Vagina (tissue), 2 donors: Measurements from ENCODE around the gene AGFG1. TPM values are rescaled to one million over a fixed set of nuclear protein-coding genes. Genes with fewer than 3 reads are reported as not detected.

ENCODE experiments used
- DNase-seq, 2 donors: peaks; one replicate each; pipeline ENCODE4 v3.0.0-alpha.2; 2017; ENCODE audit errors: extremely low spot score in 2 of 2
- H3K27ac ChIP-seq: fragments of 200-600 bp; sonication (generic); one replicate; pipeline ENCODE4 v1.5.1; 2019
- H3K27me3 ChIP-seq: fragments of 200-600 bp; sonication (generic); one replicate; pipeline ENCODE4 v1.5.1; 2019
- H3K36me3 ChIP-seq, 2 donors: fragments of 200-600 bp; sonication (generic); one replicate each; pipeline ENCODE4 v1.5.1; 2017 to 2019
- H3K4me1 ChIP-seq: fragments of 200-600 bp; sonication (generic); one replicate; pipeline ENCODE4 v1.5.1; 2019
- H3K4me3 ChIP-seq, 2 donors: fragments of 200-600 bp; sonication (generic); 1 replicate in 1 of 2; 2 replicates in 1 of 2; pipeline ENCODE4 v1.5.1; 2016 to 2019
- H3K9me3 ChIP-seq: fragments of 200-600 bp; sonication (generic); one replicate; pipeline ENCODE4 v1.5.1; 2019
- CTCF ChIP-seq, 3 experiments: fragments of 450-650 bp in 2 of 3; fragments of 200-600 bp in 1 of 3; sonication (generic) in 1 of 3; IDR thresholded peaks; one replicate each; pipeline ENCODE4 v1.5.1; 2017 to 2019; ENCODE audit warnings: antibody characterized with exemption in 3 of 3, mild to moderate bottlenecking in 2 of 3, moderate library complexity in 2 of 3
- POLR2A ChIP-seq, 2 donors: fragments of 450-650 bp; IDR thresholded peaks; one replicate each; pipeline ENCODE4 v1.6.1; 2017; ENCODE audit warnings: antibody characterized with exemption in 2 of 2, mild to moderate bottlenecking in 2 of 2, moderate library complexity in 2 of 2
- POLR2AphosphoS5 ChIP-seq, 2 donors: sonication (generic); formaldehyde crosslinking; IDR thresholded peaks; one replicate each; pipeline ENCODE4 v1.9.0; 2017; ENCODE audit warnings: antibody characterized with exemption in 2 of 2, mild to moderate bottlenecking in 2 of 2, low read depth in 1 of 2; ENCODE audit not compliant: insufficient read depth in 1 of 2
- intact Hi-C: fragments of 100-400 bp; cut with DNase I; formaldehyde crosslinking; loops from one replicate; pipeline ENCODE4 v1.15.1; 2023
- total RNA-seq: library from RNA; depleted of rRNA; stranded (reverse); fragments of >200 nt; gene quantifications from one replicate; pipeline ENCODE4 v1.2.3, GENCODE V29; 2016

AGFG1 gene
- total RNA-seq, 1 donor from 2014 or later: 53.3 TPM

GRCh38 chr2:227460833-227461232 lies 11.1 kb upstream of the AGFG1 start:
- TF ChIP-seq POLR2AphosphoS5 (IDR thresholded peaks at IDR 0.05; ENCODE audit: insufficient read depth in 1 of 2, low read depth in 1 of 2): no peak
- no peak for TF ChIP-seq POLR2A (IDR thresholded peaks at IDR 0.05)
- TF ChIP-seq CTCF (IDR thresholded peaks at IDR 0.05): no peak
- H3K27ac ChIP-seq: no peak overlapping the region

GRCh38 chr2:227461811-227462461 lies 10.0 kb upstream of the AGFG1 start:
- Histone ChIP-seq H3K4me1 (peaks cover 17% of the 10 kb centered on the region), H3K9me3 (no peaks in the 10 kb centered on the region), H3K27me3 (no peaks in the 10 kb centered on the region), H3K4me3 (no peak overlapping the region), H3K27ac (no peak overlapping the region), H3K36me3 (no peaks in the 10 kb centered on the region)
- no peak for DNase-seq
- no peak for TF ChIP-seq CTCF (IDR thresholded peaks at IDR 0.05)
- no peak for TF ChIP-seq POLR2AphosphoS5 (IDR thresholded peaks at IDR 0.05; ENCODE audit: insufficient read depth in 1 of 2, low read depth in 1 of 2)
- TF ChIP-seq POLR2A (IDR thresholded peaks at IDR 0.05): no peak
- intact Hi-C loops: no loop called here

More at GRCh38 chr2:227460833-227461232, 11.1 kb upstream of the AGFG1 start:
- Histone ChIP-seq H3K4me3 (no peak overlapping the region), H3K9me3 (no peaks in the 10 kb centered on the region), H3K4me1 (peaks cover 7% of the 10 kb centered on the region), H3K36me3 (no peaks in the 10 kb centered on the region), H3K27me3 (no peaks in the 10 kb centered on the region)
- intact Hi-C loops: no loop called here
- DNase-seq: no peak

- Histone ChIP-seq H3K27me3 (no peaks in the 10 kb centered on the region), H3K4me1 (peaks cover 22% of the 10 kb centered on the region), H3K36me3 (no peaks in the 10 kb centered on the region), H3K9me3 (no peaks in the 10 kb centered on the region), H3K4me3 (no peak overlapping the region), H3K27ac (no peak overlapping the region)
- TF ChIP-seq POLR2A (IDR thresholded peaks at IDR 0.05) (no peak), CTCF (IDR thresholded peaks at IDR 0.05) (no peak), POLR2AphosphoS5 (IDR thresholded peaks at IDR 0.05; ENCODE audit: insufficient read depth in 1 of 2, low read depth in 1 of 2) (no peak)
- intact Hi-C loops: no loop called here
- DNase-seq: no peak
Observed at GRCh38 chr2:227462462-227462951, 9.4 kb upstream of the AGFG1 start.

- Histone ChIP-seq H3K4me1 (peaks cover 22% of the 10 kb centered on the region), H3K9me3 (no peaks in the 10 kb centered on the region), H3K27me3 (no peaks in the 10 kb centered on the region), H3K36me3 (no peaks in the 10 kb centered on the region), H3K4me3 (no peak overlapping the region), H3K27ac (no peak overlapping the region)
- DNase-seq: no peak
- TF ChIP-seq POLR2A (IDR thresholded peaks at IDR 0.05): no peak
- no peak for TF ChIP-seq CTCF (IDR thresholded peaks at IDR 0.05)
- no peak for TF ChIP-seq POLR2AphosphoS5 (IDR thresholded peaks at IDR 0.05; ENCODE audit: insufficient read depth in 1 of 2, low read depth in 1 of 2)
- intact Hi-C loops: no loop called here
Observed at GRCh38 chr2:227462972-227463931, 8.7 kb upstream of the AGFG1 start.
